ENCODE measurements around the gene GATA5.

GATA5 gene

DNA sequence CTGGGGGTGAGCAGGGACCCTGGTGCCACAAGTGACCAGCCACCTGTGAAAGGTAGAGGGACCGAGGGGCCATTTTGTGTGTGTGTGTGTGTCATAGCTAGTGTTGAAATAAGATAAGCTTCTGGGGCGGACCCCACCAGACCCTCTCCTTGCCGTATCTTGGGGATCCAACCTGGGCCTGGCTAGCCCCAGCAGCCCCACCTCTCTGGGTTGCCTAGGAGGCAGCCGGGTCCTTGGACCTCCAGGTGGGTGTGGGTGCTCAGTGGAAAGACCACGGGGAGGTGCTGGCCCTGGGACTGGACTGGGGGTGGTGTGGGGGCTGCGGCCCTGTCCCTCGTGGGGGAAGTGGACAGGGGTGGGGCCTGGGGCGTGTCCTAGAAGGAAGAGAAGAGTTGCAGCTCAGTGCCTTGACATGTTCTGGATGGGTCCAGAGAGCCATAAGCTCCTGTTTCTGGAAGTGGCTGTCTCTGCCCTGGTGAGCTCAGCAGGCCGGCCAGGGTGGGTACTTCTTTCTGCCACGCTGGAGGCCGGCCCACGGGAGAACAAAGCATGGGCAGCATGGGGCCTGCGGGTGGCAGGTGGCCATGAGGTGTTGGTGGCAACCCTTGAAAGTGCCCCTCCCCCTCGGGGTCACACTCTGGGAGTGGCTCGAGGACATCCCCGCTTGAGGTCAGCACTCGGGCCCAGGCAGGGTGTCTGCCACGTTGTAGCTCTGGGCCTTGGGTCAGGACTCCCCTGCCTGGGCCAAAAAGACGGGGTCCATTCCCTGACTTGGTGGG, 56.9 kb downstream of the GATA5 start:
- no peak overlapping the region for H3K4me3 ChIP-seq (ENCODE audit: low read depth, low read length)

DNA sequence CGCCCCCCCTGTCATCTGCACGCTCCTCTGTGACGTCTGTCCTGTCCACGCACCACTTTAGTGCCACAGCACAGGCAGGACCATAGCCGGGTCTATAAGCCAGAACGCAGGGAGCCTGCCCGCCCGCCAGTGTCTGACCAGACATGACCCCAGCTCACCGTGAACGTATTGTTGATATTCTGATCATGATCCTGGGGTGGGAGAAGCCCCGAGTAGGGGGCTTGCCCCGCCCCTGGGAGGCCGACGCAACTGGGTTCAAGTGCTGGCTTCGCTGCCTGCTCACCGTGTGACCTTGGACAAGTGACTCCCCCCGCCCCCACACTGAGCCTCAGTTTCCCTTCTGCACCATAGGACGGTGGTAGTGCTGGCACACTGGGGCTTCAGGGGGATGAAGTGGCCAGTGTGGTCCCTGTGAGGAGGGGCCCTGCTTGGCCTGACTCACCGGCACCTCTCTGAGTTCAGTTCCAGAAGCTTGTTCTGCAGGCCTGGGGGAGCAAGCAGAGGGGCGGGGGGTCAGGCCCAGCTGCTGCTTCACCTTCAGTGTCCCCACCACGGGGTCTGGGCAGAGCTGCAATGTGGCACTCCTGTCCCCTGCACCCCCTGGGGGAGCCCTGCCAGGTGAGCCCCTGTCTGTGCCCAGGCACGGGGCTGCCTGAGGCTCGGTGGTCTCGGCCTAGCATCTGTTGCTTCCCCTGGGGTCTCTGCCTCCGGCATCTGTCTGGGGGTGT, 57.6 kb downstream of the GATA5 start:
- no peak overlapping the region for H3K4me3 ChIP-seq (ENCODE audit: low read depth, low read length)

DNA sequence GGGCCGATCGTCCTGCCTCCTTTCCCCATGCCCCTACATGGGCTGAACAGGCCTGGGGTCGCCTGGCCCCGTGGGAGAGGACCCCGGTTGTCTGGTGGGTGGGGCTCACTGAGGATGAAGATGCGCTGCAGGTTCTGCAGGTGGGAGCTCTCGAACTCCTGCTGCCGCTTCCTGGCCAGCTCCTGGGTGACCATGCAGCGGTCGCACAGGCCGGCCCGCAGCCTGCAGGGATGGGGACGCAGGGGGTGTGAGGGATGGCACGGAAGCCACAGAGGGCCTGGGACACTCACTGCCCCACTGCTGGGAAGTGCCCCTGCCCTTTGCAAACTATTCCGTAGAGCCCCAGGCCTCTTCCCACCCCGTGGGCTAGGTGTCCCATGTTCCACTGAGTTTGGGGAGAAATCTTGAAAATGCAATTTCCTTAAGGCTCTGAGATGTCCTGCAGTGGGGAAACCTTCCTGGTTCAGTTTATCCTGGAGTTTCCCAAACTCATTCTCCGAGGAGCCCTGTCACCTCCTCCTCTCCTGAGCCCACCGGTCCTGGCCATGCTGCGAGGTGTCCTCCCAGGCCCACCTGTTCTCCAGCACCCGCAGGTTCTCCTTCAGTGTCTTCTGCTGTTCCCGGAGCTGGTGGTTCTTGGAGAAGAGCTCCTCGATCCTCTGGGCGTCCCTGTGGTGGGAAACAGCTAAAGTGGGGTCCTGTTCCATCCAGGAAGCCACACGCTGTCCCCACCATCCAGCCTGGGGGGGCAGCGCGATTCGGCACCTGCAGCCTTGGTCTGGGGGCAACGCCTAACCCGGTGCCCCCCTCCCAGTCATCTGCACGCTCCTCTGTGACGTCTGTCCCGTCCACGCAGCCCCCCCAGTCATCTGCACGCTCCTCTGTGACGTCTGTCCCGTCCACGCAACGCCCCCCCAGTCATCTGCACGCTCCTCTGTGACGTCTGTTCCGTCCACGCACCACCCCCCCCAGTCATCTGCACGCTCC, 58.9 kb downstream of the GATA5 start:
- no peak overlapping the region for H3K4me3 ChIP-seq (ENCODE audit: low read depth, low read length)

DNA sequence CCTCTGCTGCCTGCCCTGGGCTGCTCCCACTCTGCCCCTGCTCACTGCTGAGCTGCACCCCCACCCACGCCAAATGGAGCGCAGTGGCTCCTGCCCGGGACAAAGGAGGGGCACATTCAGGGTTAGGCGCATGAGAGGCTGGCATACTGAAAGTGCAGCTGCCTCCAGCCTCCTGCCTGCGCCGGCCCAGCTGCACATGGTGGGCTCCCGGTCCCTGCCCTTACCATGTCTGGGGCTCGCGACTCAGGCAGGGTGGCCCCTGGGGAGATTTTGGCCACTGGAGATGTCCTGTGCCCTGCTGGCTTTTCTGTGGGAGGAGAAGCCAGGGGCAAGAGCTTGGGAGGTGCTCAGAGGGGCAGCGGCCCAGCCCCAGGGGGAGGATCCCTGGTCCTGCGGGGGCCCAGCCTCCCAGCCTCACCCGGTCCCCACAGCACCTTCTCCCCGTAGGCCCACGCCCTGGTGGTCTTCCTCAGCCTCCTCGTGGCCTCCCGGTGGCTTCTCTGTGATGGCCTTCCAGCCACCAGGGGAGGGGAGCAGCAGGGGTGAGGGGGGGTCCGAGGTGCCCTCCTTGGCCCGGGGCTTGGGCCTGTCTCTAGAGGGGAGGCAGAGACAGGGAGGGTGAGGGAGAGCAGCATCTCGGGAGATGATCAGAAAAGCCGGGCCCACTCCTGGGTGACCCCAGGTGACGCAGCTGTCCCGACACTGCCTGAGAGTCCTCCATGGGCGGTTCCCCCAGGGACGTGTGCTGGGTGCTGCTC, 60.3 kb downstream of the GATA5 start:
- H3K4me3 ChIP-seq (ENCODE audit: low read depth, low read length): no peak overlapping the region

DNA sequence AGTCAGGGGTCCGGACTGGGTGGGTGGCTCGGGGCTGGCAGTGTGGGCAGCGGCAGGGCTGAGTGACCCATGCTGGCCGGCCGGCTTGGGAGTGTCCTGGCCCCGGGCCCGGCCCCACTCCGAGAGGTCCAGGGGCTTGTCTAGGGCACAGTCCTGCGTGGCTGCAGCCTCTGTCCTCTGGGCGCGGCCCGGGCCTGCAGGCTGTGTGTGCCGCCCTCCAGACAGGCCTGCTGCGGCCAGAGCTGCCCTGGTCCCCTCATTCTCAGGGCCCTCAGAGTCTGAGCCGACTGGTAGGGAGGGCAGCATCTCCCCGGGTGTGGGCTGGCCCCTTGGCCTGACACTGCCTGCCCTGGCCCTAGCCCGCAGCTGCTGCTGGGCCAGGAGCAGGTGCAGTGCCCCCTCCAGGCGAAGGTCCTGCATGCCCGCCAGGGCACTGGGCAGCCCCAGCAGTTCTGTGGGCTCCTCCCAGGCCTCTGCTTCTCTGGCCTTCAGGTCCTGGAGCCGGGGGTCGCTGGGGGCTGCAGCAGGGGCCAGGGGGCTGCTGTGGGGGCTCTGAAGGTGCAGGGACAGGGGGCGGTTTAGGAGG, 61.8 kb downstream of the GATA5 start:
- H3K4me3 ChIP-seq (ENCODE audit: low read depth, low read length): no peak overlapping the region
